Measurements from ENCODE around the gene KAT6B. TPM values are rescaled to one million over a fixed set of nuclear protein-coding genes. Genes with fewer than 3 reads are reported as not detected.
"Not testable (repeated sequence)": the region's sequence is repeated elsewhere in the genome, so short reads cannot be mapped to it uniquely, and the experiment has no call there.

Gene KAT6B
- total and polyA plus RNA-seq, 5 donors: 11.3 to 53.0 (median 46.0) TPM

- ATAC-seq: no peak
- intact Hi-C loops (cut with DNase I): no loop called here
- no peaks in the 10 kb centered on the region for H3K4me1 ChIP-seq (ENCODE audit: control insufficient read depth, insufficient read depth, low read length)
- no peaks in the 10 kb centered on the region for H3K27me3 ChIP-seq (ENCODE audit: control insufficient read depth, insufficient read depth)
- H3K4me3 ChIP-seq (ENCODE audit: low read length): no peak overlapping the region
- no peaks in the 10 kb centered on the region for H3K9me3 ChIP-seq (ENCODE audit: control insufficient read depth, low read length)
- H3K27ac ChIP-seq (ENCODE audit: low read length): no peak overlapping the region
- DNase-seq: no peak
These were observed 63.2 kb downstream of the KAT6B start for GRCh38 chr10:74889662-74889998.

GRCh38 chr10:74890460-74890859 lies 64.1 kb downstream of the KAT6B start:
- H3K4me1 ChIP-seq (ENCODE audit: control insufficient read depth, insufficient read depth, low read length): no peaks in the 10 kb centered on the region
- DNase-seq: no peak
- H3K4me3 ChIP-seq (ENCODE audit: low read length): no peak overlapping the region
- 85% methylated on average over 7 of the region's 7 CpGs for WGBS
- intact Hi-C loops (cut with DNase I): no loop called here
- ATAC-seq: no peak
- H3K9me3 ChIP-seq (ENCODE audit: control insufficient read depth, low read length): no peaks in the 10 kb centered on the region
- no peaks in the 10 kb centered on the region for H3K27me3 ChIP-seq (ENCODE audit: control insufficient read depth, insufficient read depth)
- no peak overlapping the region for H3K27ac ChIP-seq (ENCODE audit: low read length)

DNA sequence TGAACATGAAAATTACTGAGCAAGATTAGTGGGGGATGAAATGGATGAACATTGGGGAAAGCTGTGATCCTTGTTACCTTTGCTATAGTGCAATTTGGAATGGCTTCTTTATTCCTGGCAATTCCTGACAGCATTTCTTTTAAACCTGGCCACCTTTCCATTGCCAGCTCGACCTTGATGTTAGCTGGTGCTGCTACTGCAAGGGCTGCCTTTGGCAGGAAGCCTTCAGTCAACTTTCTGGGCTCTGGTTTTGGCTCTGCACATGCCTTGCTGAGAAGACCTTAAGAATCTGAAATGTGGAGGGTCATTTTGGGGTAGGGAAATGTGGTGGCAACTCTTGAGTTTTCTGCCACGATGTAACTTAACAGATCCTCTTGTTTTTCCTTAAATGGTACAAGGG lies 64.7 kb downstream of the KAT6B start:
- H3K27me3 ChIP-seq (ENCODE audit: control insufficient read depth, insufficient read depth): no peaks in the 10 kb centered on the region
- DNase-seq (peak in 1 of 3 donors; percentile 41), ATAC-seq (peak in 1 of 2 donors; percentile 42)
- 58% methylated on average over 2 of the region's 2 CpGs for WGBS
- H3K4me1 ChIP-seq (ENCODE audit: control insufficient read depth, insufficient read depth, low read length): no peaks in the 10 kb centered on the region
- H3K27ac ChIP-seq (ENCODE audit: low read length): no peak overlapping the region
- H3K9me3 ChIP-seq (ENCODE audit: control insufficient read depth, low read length): no peaks in the 10 kb centered on the region
- intact Hi-C loops (cut with DNase I): no loop called here
- no peak overlapping the region for H3K4me3 ChIP-seq (ENCODE audit: low read length)

- WGBS: 67% methylated on average over 4 of the region's 4 CpGs
- intact Hi-C loops (cut with DNase I): no loop called here
These were observed 66.4 kb downstream of the KAT6B start for GRCh38 chr10:74892839-74893238.

DNA sequence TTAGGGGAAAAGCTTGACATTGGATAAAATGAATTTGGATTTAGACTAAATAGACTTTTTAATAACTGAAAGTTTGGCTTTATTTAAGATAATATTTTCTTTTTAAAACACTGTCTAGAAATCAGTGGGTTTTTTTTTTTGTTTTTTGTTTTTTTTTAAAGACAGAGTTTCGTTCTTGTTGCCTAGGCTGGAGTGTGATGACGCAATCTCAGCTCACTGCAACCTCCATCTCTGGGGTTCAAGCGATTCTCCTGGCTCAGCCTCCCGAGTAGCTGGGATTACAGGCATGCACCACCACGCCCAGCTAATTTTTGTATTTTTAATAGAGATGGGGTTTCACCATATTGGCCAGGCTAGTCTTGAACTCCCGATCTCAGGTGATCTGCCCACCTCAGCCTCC lies 66.9 kb downstream of the KAT6B start:
- H3K27ac ChIP-seq (ENCODE audit: low read length); H3K27me3 ChIP-seq (ENCODE audit: control insufficient read depth, insufficient read depth); H3K4me1 ChIP-seq (ENCODE audit: control insufficient read depth, insufficient read depth, low read length); H3K4me3 ChIP-seq (ENCODE audit: low read length); ATAC-seq; intact Hi-C loops (cut with DNase I); DNase-seq; H3K9me3 ChIP-seq (ENCODE audit: control insufficient read depth, low read length): not testable (repeated sequence)
- 90% methylated on average over 6 of the region's 6 CpGs for WGBS

More at GRCh38 chr10:74892839-74893238, 66.4 kb downstream of the KAT6B start:
- Histone ChIP-seq H3K27ac (ENCODE audit: low read length) (no peak overlapping the region), H3K4me1 (ENCODE audit: control insufficient read depth, insufficient read depth, low read length) (peaks cover 3% of the 10 kb centered on the region), H3K27me3 (ENCODE audit: control insufficient read depth, insufficient read depth) (no peaks in the 10 kb centered on the region), H3K9me3 (ENCODE audit: control insufficient read depth, low read length) (no peaks in the 10 kb centered on the region), H3K4me3 (ENCODE audit: low read length) (no peak overlapping the region)
- DNase-seq (no peak), ATAC-seq (peak in 1 of 2 donors; percentile 34)

DNA sequence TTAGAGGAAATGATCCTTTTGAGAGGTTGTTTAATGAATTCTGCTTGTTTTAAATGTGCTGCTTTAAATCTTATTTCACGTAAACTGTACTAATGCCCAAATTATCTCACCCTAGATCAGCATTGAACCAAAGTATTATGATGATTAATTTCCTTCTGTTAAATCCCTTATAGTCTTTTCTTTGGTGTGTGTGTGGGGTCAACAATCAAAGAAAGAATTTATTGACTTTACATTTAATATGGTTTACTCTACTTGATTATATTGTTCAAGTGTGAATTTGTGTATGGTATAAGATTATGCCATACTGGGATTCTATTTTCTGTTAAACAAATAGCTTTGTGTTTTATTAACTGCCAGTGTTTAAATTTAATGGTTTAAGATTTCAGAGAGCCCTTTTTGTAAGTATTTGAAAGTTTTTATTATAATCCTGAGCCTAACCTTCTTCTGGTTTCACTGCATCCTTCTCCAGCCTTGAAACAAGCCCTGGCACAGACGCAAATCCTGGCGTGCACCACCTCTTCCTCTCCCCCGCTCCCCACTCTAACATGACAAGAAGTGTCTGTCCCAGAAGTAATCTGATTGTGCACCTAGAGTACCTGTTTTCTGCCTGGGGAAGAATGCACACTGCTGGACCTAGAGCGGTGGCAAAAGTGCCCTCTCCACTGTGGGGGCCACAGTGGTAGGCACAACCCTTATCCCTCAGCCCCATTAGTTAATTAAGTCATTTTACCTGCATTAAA lies 70.6 kb downstream of the KAT6B start:
- Histone ChIP-seq H3K27me3 (ENCODE audit: control insufficient read depth, insufficient read depth) (no peaks in the 10 kb centered on the region), H3K4me1 (ENCODE audit: control insufficient read depth, insufficient read depth, low read length) (peaks cover 8% of the 10 kb centered on the region), H3K4me3 (ENCODE audit: low read length) (no peak overlapping the region), H3K9me3 (ENCODE audit: control insufficient read depth, low read length) (no peaks in the 10 kb centered on the region), H3K27ac (ENCODE audit: low read length) (no peak overlapping the region)
- DNase-seq (no peak), ATAC-seq (peak in 1 of 2 donors; percentile 28)
- intact Hi-C loops (cut with DNase I): no loop called here
- WGBS: 64% methylated on average over 5 of the region's 5 CpGs

DNA sequence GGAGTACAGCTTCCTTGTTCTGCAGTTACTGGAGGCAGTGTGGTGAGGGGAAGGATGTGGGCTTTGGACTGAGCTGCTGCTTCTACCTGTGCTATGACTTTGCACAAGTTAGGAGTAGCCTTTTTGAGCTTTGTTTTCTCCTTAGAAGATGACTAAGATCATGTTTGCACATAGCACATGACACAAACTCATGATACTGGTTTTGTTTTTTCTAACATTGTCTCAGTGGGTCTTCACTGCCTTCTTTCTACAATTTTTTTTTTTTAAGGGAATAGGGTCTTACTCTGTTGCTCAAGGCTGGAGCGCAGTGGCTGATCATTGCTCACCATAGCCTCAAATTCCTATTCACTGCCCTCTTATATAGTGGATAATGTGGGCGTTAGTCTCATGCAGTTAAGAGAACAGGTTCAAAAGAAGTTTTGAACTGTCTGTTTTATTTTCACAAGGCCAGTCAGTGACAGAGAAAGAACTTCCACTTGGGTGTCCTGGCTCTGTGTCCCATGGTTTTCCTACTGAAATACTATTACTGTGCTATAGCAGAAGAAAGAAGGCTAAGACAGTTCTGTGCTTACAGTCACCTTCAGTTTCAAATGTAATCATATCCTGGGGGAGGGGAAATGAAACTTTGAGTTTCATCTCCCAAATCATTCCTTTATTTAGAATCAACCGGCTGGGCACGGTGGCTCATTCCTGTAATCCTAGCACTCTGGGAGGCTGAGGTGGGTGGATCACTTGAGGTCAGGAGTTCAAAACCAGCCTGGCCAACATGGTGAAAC lies 72.0 kb downstream of the KAT6B start:
- no peak overlapping the region for H3K27ac ChIP-seq (ENCODE audit: low read length)
- ATAC-seq: no peak

DNA sequence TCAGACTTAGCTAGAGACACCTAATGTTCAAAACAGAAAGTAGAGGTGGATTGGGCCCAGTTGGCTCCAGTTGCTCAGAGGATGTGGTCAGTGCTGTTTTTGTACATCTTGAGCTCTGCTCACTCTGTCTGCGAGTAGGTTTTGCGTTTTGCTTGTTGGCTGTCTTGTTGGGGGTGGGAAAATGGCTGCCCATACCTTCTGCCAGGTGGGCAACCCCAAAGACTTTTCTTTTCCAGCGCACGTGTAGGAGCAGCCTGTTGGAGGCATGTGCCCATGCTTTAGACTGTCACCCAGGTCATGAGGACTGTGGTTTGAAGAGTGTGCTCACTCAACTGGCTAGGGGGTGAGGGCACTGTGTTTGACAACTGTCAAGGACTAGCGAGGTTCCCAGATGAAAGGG lies 73.9 kb downstream of the KAT6B start:
- intact Hi-C loops (cut with DNase I): no loop called here
- no peaks in the 10 kb centered on the region for H3K27me3 ChIP-seq (ENCODE audit: control insufficient read depth, insufficient read depth)
- no peak overlapping the region for H3K27ac ChIP-seq (ENCODE audit: low read length)
- H3K4me1 ChIP-seq (ENCODE audit: control insufficient read depth, insufficient read depth, low read length): peaks cover 11% of the 10 kb centered on the region
- ATAC-seq (no peak), DNase-seq (no peak)
- no peaks in the 10 kb centered on the region for H3K9me3 ChIP-seq (ENCODE audit: control insufficient read depth, low read length)
- 90% methylated on average over 5 of the region's 5 CpGs for WGBS
- no peak overlapping the region for H3K4me3 ChIP-seq (ENCODE audit: low read length)

More for the DNA sequence above, 72.0 kb downstream of the KAT6B start:
- Histone ChIP-seq H3K4me1 (ENCODE audit: control insufficient read depth, insufficient read depth, low read length) (peaks cover 9% of the 10 kb centered on the region), H3K9me3 (ENCODE audit: control insufficient read depth, low read length) (no peaks in the 10 kb centered on the region), H3K4me3 (ENCODE audit: low read length) (no peak overlapping the region), H3K27me3 (ENCODE audit: control insufficient read depth, insufficient read depth) (no peaks in the 10 kb centered on the region)
- WGBS: 76% methylated on average over 4 of the region's 4 CpGs
- intact Hi-C loops (cut with DNase I): no loop called here
- no peak for DNase-seq

- no peak for ATAC-seq
- 57% methylated on average over 2 of the region's 2 CpGs for WGBS
- Histone ChIP-seq H3K4me3 (ENCODE audit: low read length) (no peak overlapping the region), H3K27ac (ENCODE audit: low read length) (no peak overlapping the region), H3K27me3 (ENCODE audit: control insufficient read depth, insufficient read depth) (no peaks in the 10 kb centered on the region), H3K9me3 (ENCODE audit: control insufficient read depth, low read length) (no peaks in the 10 kb centered on the region), H3K4me1 (ENCODE audit: control insufficient read depth, insufficient read depth, low read length) (peaks cover 13% of the 10 kb centered on the region)
- no peak for DNase-seq
- intact Hi-C loops (cut with DNase I): no loop called here
These were observed 74.9 kb downstream of the KAT6B start for GRCh38 chr10:74901301-74901700.

DNA sequence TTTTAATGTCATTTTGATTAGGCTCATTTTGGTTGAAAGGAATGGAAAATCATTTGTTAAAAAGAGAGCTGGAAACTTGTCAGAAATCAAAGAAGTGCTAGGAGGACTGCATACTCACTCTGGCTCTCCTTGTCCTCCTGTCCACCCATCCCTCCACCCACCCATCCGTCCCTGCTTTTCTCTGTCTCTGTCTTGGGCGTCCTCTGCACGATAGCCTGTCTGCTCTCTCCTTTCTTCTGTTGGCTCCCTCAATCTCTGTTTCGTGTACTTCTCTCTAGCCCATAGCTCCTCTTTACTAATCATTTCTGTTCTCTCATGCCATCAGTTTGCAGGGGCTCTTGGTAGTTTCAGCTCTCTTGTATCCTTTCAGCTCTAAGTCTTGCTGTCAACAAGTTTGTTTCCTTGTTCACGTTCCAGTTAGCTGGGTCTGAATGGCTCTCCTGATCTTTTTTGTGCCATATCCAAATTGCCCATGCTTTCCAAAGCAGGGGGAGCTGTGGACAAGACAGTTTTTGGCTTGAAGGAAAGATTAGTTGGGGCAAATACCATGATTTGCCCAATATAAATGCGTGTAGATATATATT lies 75.6 kb downstream of the KAT6B start:
- DNase-seq (no peak), ATAC-seq (peak; percentile 13 to 21)
- 44% methylated on average over 6 of the region's 6 CpGs for WGBS
- no peak overlapping the region for H3K4me3 ChIP-seq (ENCODE audit: low read length)
- H3K4me1 ChIP-seq (ENCODE audit: control insufficient read depth, insufficient read depth, low read length): peaks cover 17% of the 10 kb centered on the region
- intact Hi-C loops (cut with DNase I): no loop called here
- H3K27ac ChIP-seq (ENCODE audit: low read length): no peak overlapping the region
- no peaks in the 10 kb centered on the region for H3K27me3 ChIP-seq (ENCODE audit: control insufficient read depth, insufficient read depth)
- no peaks in the 10 kb centered on the region for H3K9me3 ChIP-seq (ENCODE audit: control insufficient read depth, low read length)

DNA sequence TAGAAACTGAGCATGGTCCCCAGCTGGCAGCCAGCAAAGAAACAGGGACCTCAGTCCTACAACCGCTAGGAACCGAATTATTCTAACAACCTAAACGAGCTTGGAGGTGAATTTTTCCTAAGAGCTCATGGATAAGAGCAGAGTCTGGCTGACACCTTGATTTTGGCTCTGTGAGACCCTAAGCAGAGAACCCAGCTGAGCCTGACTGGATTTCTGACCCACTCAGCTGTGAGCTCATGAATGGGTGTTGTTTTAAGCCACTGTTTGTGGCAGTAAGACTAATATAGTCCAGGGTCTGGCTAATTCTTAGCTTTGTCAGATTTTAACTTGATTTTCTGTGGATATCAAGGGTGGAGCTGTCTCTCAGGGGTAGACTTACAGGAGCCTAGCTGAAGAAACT lies 77.1 kb downstream of the KAT6B start:
- peaks cover 14% of the 10 kb centered on the region for H3K4me1 ChIP-seq (ENCODE audit: control insufficient read depth, insufficient read depth, low read length)
- H3K27me3 ChIP-seq (ENCODE audit: control insufficient read depth, insufficient read depth): no peaks in the 10 kb centered on the region
- H3K9me3 ChIP-seq (ENCODE audit: control insufficient read depth, low read length): no peaks in the 10 kb centered on the region
- DNase-seq: no peak
- H3K4me3 ChIP-seq (ENCODE audit: low read length): no peak overlapping the region
- WGBS: 96% methylated on average over 3 of the region's 3 CpGs
- ATAC-seq: no peak
- intact Hi-C loops (cut with DNase I): no loop called here
- H3K27ac ChIP-seq (ENCODE audit: low read length): no peak overlapping the region

Measured in right cardiac atrium (tissue), 5 donors.